Measurements from ENCODE around the gene HDAC3. TPM values are rescaled to one million over a fixed set of nuclear protein-coding genes. Genes with fewer than 3 reads are reported as not detected.

The HDAC3 gene
- total and polyA plus RNA-seq, 12 donors, result 53.1 to 101 (median 80.5) TPM

DNA sequence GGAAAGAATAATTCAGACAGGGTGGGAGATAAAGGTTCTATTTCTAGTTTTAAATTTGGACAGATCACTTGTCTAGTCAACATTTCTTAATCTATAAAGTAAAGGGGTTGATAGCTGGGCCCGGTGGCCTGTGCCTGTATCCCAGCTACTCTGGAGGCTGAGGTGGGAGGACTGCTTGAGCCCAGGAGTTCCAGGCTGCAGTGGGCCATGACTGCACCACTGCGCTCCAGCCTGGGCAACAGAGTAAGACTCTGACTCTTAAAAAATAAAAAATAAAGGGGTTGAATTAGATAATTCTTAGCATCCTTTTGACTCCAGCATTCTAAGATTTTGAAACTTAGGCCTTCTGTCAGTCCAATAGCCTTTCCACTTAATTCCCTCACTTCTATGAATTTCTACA is 28.6 kb downstream of the HDAC3 start:
- 77 to 98% (median 86%) methylated on average over 2 of the region's 2 CpGs for WGBS, 4 donors

GRCh38 chr5:141605523-141606277 is 30.9 kb downstream of the HDAC3 start:
- Histone ChIP-seq H3K36me3 (replicated peaks in 1 of 2) (no peaks in the 10 kb centered on the region), H3K27me3 (no peaks in the 10 kb centered on the region), H3K4me1 (replicated peaks in 1 of 2) (peaks cover 3 to 41% of the 10 kb centered on the region in 2 donors), H3K9me3 (replicated peaks in 1 of 3) (no peaks in the 10 kb centered on the region), H3K4me3 (no peak overlapping the region), H3K27ac (peak overlapping the region in 4 of 5 donors; percentile 4 to 46 (median 34))
- intact Hi-C loops (cut with DNase I), result no loop called here
- 59 to 83% (median 71%) methylated on average over 6 of the region's 6 CpGs for WGBS, 4 donors
- DNase-seq, result peak in 3 of 7 donors; percentile 45 to 75 (median 49)
- no peak for TF ChIP-seq POLR2A (IDR thresholded peaks at IDR 0.05)
- TF ChIP-seq, protein P1, sequence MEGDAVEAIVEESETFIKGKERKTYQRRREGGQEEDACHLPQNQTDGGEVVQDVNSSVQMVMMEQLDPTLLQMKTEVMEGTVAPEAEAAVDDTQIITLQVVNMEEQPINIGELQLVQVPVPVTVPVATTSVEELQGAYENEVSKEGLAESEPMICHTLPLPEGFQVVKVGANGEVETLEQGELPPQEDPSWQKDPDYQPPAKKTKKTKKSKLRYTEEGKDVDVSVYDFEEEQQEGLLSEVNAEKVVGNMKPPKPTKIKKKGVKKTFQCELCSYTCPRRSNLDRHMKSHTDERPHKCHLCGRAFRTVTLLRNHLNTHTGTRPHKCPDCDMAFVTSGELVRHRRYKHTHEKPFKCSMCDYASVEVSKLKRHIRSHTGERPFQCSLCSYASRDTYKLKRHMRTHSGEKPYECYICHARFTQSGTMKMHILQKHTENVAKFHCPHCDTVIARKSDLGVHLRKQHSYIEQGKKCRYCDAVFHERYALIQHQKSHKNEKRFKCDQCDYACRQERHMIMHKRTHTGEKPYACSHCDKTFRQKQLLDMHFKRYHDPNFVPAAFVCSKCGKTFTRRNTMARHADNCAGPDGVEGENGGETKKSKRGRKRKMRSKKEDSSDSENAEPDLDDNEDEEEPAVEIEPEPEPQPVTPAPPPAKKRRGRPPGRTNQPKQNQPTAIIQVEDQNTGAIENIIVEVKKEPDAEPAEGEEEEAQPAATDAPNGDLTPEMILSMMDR (IDR thresholded peaks at IDR 0.05), result no peak

More for the DNA sequence above, 28.6 kb downstream of the HDAC3 start:
- H3K4me1 ChIP-seq (replicated peaks in 1 of 2), result peaks cover 3 to 41% of the 10 kb centered on the region in 2 donors
- no peaks in the 10 kb centered on the region for H3K9me3 ChIP-seq (replicated peaks in 1 of 3)
- TF ChIP-seq, protein P1 (IDR thresholded peaks at IDR 0.05), result no peak
- TF ChIP-seq POLR2A (IDR thresholded peaks at IDR 0.05), result no peak
- no peaks in the 10 kb centered on the region for H3K36me3 ChIP-seq (replicated peaks in 1 of 2)
- intact Hi-C loops (cut with DNase I), result no loop called here
- no peaks in the 10 kb centered on the region for H3K27me3 ChIP-seq
- no peak overlapping the region for H3K27ac ChIP-seq
- DNase-seq, result no peak
- H3K4me3 ChIP-seq, result no peak overlapping the region

DNA sequence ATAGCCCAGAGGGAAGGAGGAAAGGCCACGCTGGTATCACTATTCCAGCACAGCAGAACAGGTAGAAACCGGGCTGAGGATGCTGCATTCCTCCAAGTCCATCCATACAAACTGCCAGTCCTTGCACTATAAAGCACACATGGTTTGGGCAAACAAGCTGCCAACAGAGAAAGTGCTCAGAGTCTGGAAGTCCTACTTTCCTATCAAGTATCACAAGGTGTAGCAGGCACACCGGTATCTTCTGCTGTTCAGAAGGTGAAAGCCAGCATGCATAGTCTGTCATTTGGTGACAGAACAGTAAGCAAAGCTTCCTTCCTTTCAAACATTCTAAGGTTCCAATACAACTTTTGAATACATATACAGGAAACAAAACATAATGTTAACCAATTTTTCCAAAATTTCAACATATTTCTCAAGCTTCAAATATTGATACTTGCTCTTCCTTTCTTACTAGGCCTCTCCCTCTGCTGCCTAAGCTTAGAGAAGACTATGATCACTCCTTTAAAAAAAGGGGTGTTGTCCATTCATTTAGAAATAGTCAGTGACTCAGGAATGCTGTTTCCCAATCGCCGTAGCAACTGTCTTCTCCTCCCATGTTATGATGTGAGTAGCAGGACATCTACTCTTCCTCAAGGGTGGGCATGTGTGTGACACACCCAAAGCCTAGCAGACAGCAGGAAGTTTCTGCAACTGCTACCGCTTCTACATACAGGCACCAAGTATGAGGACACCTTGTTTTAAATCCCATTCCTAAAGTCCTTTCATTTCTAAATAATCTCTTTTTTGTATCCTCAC is 32.5 kb downstream of the HDAC3 start:
- H3K9me3 ChIP-seq (replicated peaks in 1 of 3), result no peaks in the 10 kb centered on the region
- DNase-seq, result peak in 6 of 7 donors; percentile 55 to 84 (median 72)
- H3K36me3 ChIP-seq (replicated peaks in 1 of 2), result no peaks in the 10 kb centered on the region
- H3K4me1 ChIP-seq (replicated peaks in 1 of 2), result peaks cover 3 to 41% of the 10 kb centered on the region in 2 donors
- peak overlapping the region in 1 of 5 donors; percentile 74 for H3K27ac ChIP-seq
- TF ChIP-seq, protein P1 (IDR thresholded peaks at IDR 0.05), result no peak
- no peak for TF ChIP-seq POLR2A (IDR thresholded peaks at IDR 0.05)
- H3K27me3 ChIP-seq, result no peaks in the 10 kb centered on the region
- no peak overlapping the region for H3K4me3 ChIP-seq
- 53 to 65% (median 60%) methylated on average over 6 of the region's 6 CpGs for WGBS, 4 donors
- intact Hi-C loops (cut with DNase I), result no loop called here

GRCh38 chr5:141602606-141603005 is 34.0 kb downstream of the HDAC3 start:
- H3K27me3 ChIP-seq, result no peaks in the 10 kb centered on the region
- intact Hi-C loops (cut with DNase I), result no loop called here
- DNase-seq, result no peak
- H3K9me3 ChIP-seq (replicated peaks in 1 of 3), result no peaks in the 10 kb centered on the region
- no peak overlapping the region for H3K27ac ChIP-seq
- no peaks in the 10 kb centered on the region for H3K36me3 ChIP-seq (replicated peaks in 1 of 2)
- WGBS, 4 donors, result 80 to 97% (median 93%) methylated on average over 1 of the region's 1 CpG
- H3K4me1 ChIP-seq (replicated peaks in 1 of 2), result peaks cover 3 to 47% of the 10 kb centered on the region in 2 donors
- no peak for TF ChIP-seq POLR2A (IDR thresholded peaks at IDR 0.05)
- TF ChIP-seq, protein P1 (IDR thresholded peaks at IDR 0.05), result no peak
- H3K4me3 ChIP-seq, result no peak overlapping the region
